GM06990 (cell line): ENCODE data around the gene SLCO2A1.
"Not testable (repeated sequence)": the region's sequence is repeated elsewhere in the genome, so short reads cannot be mapped to it uniquely, and the experiment has no call there.

Source experiments
- DNase-seq: peaks from one replicate; pipeline ENCODE4 v3.0.0-alpha.2; 2011; ENCODE audit not compliant: insufficient read length; ENCODE audit errors: extremely low read depth
- H3K27me3 ChIP-seq: replicated peaks from 2 replicates; pipeline ENCODE4 v1.6.0; 2011; ENCODE audit warnings: low read length; ENCODE audit not compliant: control insufficient read depth, insufficient read depth
- H3K36me3 ChIP-seq: 2 replicates; pipeline ENCODE4 v1.5.1; 2011; ENCODE audit warnings: low read length; ENCODE audit not compliant: control insufficient read depth, insufficient read depth
- H3K4me3 ChIP-seq: replicated peaks from 2 replicates; pipeline ENCODE4 v1.5.1; 2011; ENCODE audit warnings: low read depth, mild to moderate bottlenecking, control low read depth, low read length
- TF ChIP-seq, protein P1 (sequence below): IDR thresholded peaks from 2 replicates; pipeline ENCODE4 v1.5.1; 2011; ENCODE audit warnings: low read length, control low read depth, mild to moderate bottlenecking, inconsistent platforms; ENCODE audit not compliant: insufficient read depth, poor library complexity, severe bottlenecking

The SLCO2A1 gene

DNA sequence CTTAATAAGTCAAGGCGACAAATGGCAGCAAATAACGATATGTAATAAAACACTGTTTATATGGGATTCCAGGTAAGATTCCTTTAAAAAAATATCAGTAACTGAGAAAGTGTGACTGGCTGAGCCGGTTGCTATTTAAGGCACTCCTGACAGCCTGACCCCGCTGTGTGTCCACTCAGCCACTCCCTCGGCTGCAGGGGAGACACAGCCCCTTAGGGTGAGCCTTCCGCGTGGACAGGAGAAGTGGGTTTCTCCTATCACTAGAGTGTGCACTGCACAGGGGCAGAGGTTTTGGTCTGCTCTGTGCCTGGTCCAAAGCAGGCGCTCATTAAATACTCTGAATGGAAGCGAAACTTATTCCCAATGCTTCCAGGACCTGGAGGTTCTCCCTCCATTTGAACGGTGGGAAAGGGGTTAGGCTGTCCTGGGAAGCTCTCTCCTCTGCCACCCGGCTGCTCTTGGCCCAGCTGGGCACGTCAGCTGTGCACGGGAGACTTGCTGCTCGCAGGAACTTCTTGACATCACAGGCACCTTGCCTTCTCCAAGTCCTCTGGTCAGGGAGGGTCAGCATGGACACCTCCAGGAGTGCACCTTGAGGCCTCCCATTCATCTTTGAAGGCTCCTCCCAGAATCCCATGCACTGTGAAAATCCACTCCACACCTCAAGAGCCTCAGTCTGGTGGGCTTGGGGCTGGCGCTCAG is 43.3 kb upstream of the SLCO2A1 start:
- Histone ChIP-seq H3K36me3 (no peaks in the 10 kb centered on the region), H3K4me3 (no peak overlapping the region), H3K27me3 (no peaks in the 10 kb centered on the region)
- DNase-seq: no peak
- TF ChIP-seq, protein P1, sequence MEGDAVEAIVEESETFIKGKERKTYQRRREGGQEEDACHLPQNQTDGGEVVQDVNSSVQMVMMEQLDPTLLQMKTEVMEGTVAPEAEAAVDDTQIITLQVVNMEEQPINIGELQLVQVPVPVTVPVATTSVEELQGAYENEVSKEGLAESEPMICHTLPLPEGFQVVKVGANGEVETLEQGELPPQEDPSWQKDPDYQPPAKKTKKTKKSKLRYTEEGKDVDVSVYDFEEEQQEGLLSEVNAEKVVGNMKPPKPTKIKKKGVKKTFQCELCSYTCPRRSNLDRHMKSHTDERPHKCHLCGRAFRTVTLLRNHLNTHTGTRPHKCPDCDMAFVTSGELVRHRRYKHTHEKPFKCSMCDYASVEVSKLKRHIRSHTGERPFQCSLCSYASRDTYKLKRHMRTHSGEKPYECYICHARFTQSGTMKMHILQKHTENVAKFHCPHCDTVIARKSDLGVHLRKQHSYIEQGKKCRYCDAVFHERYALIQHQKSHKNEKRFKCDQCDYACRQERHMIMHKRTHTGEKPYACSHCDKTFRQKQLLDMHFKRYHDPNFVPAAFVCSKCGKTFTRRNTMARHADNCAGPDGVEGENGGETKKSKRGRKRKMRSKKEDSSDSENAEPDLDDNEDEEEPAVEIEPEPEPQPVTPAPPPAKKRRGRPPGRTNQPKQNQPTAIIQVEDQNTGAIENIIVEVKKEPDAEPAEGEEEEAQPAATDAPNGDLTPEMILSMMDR: no peak

DNA sequence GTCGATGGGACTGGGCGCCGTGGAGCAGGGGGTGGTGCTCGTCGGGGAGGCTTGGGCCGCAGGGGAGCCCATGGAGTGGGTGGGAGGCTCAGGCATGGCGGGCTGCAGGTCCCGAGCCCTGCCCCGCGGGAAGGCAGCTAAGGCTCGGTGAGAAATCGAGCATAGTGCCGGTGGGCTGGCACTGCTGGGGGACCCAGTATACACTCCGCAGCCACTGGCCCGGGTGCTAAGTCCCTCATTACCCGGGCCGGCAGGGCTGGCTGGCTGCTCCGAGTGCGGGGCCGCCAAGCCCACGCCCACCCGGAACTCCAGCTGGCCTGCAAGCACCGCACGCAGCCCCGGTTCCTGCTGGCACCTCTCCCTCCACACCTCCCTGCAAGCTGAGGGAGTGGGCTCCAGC is 40.6 kb upstream of the SLCO2A1 start:
- H3K4me3 ChIP-seq, DNase-seq, H3K27me3 ChIP-seq, H3K36me3 ChIP-seq: not testable (repeated sequence)

DNA sequence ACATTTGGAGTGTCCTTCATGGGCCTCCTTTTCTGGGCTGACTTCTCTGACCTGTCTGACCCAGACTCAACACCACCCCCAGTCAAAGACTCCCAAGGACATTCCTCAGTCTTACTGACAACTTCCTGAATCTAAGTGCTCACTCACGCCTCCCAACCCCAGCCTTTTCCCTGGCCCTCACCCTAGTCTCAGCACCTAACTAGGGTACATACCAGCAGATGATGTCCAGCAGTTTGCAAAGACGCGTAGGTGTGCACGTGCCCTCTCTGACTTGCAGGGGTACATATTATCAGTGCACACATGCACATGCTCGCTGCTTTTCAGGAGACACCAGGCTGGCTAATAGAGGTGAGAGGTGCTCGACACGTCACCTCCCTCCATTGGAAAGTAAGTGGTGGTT is 38.7 kb upstream of the SLCO2A1 start:
- TF ChIP-seq, protein P1: no peak
- Histone ChIP-seq H3K4me3 (no peak overlapping the region), H3K36me3 (no peaks in the 10 kb centered on the region), H3K27me3 (no peaks in the 10 kb centered on the region)
- no peak for DNase-seq

DNA sequence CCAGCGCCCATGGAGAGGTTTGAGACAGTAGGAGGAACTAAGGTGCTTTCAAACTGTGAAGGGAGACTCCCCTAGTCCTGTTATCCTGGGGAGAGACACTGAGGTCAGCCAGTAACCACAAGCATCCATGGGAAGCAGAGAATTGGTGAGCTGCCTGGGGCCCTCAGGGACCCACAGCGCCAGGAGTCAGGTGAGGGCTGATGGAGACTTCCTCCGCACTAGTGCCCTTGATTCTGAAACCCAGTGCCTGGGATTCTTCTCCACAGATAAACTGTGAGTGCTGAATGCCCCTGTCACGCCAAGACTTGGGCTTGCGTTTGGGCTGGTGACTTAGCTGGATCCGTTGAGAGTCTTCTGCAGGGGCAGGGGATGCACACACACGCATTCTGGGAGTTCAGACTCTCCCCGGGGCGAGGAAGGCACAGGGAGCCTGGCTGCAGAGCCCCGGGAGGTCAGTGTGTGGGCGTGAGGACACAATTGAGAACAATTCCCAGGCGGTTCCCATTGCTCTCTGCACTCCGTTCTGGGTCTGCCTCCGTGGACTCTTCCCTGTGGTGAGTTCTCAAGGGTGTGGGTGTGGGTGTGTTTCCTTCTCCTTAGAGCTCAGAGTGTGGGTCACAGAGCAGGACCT is 37.9 kb upstream of the SLCO2A1 start:
- H3K4me3 ChIP-seq: no peak overlapping the region
- DNase-seq: no peak
- H3K36me3 ChIP-seq: no peaks in the 10 kb centered on the region
- TF ChIP-seq, protein P1: no peak
- no peaks in the 10 kb centered on the region for H3K27me3 ChIP-seq

DNA sequence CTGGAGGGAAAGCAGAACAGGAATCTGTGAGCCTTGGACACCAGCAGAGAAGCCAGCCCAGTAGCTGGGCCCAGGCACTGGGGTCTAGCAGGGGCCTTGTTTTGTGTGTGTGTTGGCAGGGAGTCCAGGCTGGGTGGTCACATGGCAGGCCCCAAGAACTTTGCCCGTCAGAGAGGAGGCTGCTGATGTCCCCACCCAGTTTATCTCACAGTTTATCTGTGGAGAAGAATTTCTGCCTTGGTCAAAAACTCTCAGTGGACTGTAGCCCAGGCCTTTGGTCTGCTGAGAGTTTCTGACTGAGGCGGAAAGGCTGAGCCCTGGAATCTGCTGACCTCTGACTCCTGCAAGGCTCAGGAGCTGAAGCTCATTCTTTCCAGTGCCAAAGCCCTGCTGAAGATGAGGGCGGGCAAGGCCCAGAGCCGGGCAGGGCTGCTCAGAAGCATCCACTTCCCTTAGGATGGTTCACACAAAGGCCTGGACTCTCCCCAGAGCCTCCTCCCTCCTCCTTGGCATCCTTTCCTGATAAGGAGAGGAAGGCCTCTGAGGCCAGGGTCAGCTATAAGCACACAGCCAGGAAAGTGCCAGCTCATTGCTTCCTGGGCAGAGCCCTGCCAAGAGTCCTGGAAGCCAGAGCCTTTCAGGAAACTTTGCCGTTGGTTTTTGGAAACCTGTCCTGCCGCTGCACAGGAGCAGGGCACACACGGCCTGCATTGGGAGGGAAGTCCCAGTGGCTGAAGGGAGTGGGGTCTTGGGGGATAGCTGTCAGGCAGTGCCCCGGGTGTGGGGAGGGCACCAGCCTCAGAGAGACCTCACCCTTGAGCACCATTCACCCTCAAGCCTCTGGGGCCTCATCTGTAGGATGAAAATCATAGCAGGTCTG is 37.2 kb upstream of the SLCO2A1 start:
- TF ChIP-seq, protein P1: no peak
- Histone ChIP-seq H3K27me3 (no peaks in the 10 kb centered on the region), H3K36me3 (no peaks in the 10 kb centered on the region), H3K4me3 (no peak overlapping the region)
- DNase-seq: no peak

DNA sequence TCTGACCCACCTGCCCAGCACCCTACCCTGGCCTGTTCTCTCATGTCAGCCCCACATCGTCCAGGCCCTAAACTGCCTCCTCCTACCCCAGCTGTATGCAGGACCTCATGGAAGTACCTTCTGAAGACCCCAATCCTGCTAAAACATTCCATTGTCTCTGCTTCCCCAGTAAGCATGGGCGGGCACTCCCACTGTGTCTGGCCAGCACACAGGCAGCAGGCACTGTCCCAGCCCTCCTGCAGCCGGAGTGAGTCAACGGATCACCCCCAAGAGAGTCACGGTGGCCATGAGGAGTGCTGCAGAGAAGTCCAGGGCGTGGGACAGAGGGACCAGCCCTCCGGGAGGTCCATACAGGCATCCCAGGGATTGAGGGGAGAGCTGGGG is 36.4 kb upstream of the SLCO2A1 start:
- TF ChIP-seq, protein P1: no peak
- no peaks in the 10 kb centered on the region for H3K27me3 ChIP-seq
- DNase-seq: no peak
- no peak overlapping the region for H3K4me3 ChIP-seq
- no peaks in the 10 kb centered on the region for H3K36me3 ChIP-seq
